ENCODE data around the gene MAB21L2.

Gene MAB21L2

DNA sequence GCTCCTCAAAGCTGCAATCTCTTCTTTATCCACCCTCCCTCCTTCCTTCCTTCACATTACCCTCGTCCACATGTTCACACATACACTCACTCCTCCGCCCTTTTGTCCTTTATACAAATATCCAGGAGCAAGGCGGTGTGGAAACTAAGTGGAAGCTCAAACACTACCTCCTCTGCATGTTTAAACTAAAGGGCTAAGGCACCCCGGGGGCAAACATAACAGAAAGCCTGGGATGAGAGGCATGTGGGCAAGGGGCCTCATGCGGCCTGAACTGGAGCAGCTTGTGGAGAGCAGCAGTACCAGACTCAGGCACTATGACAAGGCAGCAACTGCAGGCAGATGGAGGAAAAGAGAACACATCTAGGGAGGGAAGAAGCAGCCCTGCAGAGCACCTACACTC lies 9.5 kb downstream of the MAB21L2 start:
- Histone ChIP-seq H3K27me3 (ENCODE audit: insufficient read depth, poor library complexity, severe bottlenecking) (no peaks in the 10 kb centered on the region), H3K4me3 (replicated peaks; ENCODE audit: insufficient read depth, low read length) (no peak overlapping the region), H3K27ac (replicated peaks) (no peak overlapping the region)
- no peak for DNase-seq (ENCODE audit: low read depth in 1 of 2, low spot score in 1 of 2)
- TF ChIP-seq, protein P1, sequence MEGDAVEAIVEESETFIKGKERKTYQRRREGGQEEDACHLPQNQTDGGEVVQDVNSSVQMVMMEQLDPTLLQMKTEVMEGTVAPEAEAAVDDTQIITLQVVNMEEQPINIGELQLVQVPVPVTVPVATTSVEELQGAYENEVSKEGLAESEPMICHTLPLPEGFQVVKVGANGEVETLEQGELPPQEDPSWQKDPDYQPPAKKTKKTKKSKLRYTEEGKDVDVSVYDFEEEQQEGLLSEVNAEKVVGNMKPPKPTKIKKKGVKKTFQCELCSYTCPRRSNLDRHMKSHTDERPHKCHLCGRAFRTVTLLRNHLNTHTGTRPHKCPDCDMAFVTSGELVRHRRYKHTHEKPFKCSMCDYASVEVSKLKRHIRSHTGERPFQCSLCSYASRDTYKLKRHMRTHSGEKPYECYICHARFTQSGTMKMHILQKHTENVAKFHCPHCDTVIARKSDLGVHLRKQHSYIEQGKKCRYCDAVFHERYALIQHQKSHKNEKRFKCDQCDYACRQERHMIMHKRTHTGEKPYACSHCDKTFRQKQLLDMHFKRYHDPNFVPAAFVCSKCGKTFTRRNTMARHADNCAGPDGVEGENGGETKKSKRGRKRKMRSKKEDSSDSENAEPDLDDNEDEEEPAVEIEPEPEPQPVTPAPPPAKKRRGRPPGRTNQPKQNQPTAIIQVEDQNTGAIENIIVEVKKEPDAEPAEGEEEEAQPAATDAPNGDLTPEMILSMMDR (IDR thresholded peaks at IDR 0.05; ENCODE audit: insufficient read depth, low read length), result no peak
- TF ChIP-seq GABPA (IDR thresholded peaks at IDR 0.05; ENCODE audit: low read depth), result no peak
- no peak for TF ChIP-seq POLR2AphosphoS5 (IDR thresholded peaks at IDR 0.05; ENCODE audit: low read depth)
- no peak for TF ChIP-seq SPI1 (IDR thresholded peaks at IDR 0.05; ENCODE audit: borderline replicate concordance, low read depth)
- TF ChIP-seq, protein P2, sequence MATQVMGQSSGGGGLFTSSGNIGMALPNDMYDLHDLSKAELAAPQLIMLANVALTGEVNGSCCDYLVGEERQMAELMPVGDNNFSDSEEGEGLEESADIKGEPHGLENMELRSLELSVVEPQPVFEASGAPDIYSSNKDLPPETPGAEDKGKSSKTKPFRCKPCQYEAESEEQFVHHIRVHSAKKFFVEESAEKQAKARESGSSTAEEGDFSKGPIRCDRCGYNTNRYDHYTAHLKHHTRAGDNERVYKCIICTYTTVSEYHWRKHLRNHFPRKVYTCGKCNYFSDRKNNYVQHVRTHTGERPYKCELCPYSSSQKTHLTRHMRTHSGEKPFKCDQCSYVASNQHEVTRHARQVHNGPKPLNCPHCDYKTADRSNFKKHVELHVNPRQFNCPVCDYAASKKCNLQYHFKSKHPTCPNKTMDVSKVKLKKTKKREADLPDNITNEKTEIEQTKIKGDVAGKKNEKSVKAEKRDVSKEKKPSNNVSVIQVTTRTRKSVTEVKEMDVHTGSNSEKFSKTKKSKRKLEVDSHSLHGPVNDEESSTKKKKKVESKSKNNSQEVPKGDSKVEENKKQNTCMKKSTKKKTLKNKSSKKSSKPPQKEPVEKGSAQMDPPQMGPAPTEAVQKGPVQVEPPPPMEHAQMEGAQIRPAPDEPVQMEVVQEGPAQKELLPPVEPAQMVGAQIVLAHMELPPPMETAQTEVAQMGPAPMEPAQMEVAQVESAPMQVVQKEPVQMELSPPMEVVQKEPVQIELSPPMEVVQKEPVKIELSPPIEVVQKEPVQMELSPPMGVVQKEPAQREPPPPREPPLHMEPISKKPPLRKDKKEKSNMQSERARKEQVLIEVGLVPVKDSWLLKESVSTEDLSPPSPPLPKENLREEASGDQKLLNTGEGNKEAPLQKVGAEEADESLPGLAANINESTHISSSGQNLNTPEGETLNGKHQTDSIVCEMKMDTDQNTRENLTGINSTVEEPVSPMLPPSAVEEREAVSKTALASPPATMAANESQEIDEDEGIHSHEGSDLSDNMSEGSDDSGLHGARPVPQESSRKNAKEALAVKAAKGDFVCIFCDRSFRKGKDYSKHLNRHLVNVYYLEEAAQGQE (IDR thresholded peaks at IDR 0.05; ENCODE audit: insufficient replicate concordance, low read depth), result no peak

DNA sequence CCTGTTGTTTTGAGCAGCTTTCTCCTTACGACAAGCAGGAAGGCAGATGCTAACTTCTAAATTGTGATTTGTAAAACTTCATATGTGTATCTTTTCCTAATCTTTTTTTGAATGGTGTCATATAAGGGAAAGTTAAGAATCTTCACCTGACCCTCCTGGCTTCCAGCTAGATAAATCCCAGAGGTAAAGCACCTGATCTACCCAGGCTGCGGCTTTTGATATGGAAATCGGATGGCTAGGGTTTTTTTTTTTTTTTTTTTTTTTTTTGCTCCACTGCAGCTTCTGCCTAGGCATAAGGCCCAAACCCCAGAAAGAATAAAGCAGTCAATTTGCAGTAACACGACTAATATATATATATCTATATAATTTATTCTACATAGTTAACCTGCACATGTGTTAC lies 10.0 kb downstream of the MAB21L2 start:
- no peak overlapping the region for H3K27ac ChIP-seq (replicated peaks)
- H3K4me3 ChIP-seq (replicated peaks; ENCODE audit: insufficient read depth, low read length), result no peak overlapping the region
- no peak for DNase-seq (ENCODE audit: low read depth in 1 of 2, low spot score in 1 of 2)
- H3K27me3 ChIP-seq (ENCODE audit: insufficient read depth, poor library complexity, severe bottlenecking), result no peaks in the 10 kb centered on the region
- no peak for TF ChIP-seq GABPA (IDR thresholded peaks at IDR 0.05; ENCODE audit: low read depth)

DNA sequence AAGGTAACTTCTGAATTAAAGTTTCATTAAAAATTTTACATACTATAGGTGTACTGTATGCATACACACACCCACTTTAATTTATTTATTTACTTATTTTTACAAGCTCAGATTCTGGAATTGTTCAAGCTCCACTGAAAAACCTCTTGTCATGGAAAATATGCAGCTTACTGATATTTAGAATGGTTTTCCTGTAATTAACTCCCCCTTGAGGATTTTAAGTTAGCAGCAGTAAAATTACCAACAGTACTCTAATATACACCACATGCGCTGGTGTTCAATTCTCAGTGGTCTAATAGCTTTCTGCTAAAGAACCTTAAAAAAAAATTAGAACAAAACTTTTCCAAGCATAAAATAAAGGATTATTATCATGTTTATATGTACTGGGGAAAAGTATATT lies 12.0 kb downstream of the MAB21L2 start:
- TF ChIP-seq, protein P2 (IDR thresholded peaks at IDR 0.05; ENCODE audit: insufficient replicate concordance, low read depth), result no peak
- Histone ChIP-seq H3K27me3 (ENCODE audit: insufficient read depth, poor library complexity, severe bottlenecking) (no peaks in the 10 kb centered on the region), H3K4me3 (replicated peaks; ENCODE audit: insufficient read depth, low read length) (no peak overlapping the region), H3K27ac (replicated peaks) (no peak overlapping the region)
- DNase-seq (ENCODE audit: low read depth in 1 of 2, low spot score in 1 of 2), result no peak

DNA sequence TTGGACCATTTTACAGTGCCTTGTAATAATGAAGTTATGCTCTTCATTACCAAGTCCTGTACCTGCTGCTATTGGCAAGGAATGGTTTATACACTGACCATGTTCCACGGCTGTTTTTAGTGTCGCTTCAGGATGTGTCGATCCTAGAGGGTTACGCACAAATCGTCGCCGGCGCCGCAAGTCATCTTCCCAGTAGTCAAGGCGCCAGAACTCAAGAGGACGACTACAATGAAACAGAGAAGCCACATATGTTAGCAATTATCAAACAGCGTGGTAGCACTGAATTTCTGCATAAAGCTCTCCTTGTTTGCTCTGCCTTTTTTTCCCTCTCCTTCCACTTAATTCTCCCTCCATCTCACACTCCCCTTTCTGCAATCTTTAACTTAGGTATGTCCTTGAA lies 17.0 kb downstream of the MAB21L2 start:
- H3K27ac ChIP-seq (replicated peaks), result no peak overlapping the region
- H3K27me3 ChIP-seq (ENCODE audit: insufficient read depth, poor library complexity, severe bottlenecking), result no peaks in the 10 kb centered on the region
- no peak for DNase-seq (ENCODE audit: low read depth in 1 of 2, low spot score in 1 of 2)
- TF ChIP-seq POLR2AphosphoS5 (IDR thresholded peaks at IDR 0.05; ENCODE audit: low read depth) (no peak), SPI1 (IDR thresholded peaks at IDR 0.05; ENCODE audit: borderline replicate concordance, low read depth) (no peak), GABPA (IDR thresholded peaks at IDR 0.05; ENCODE audit: low read depth) (no peak)
- TF ChIP-seq, protein P1 (IDR thresholded peaks at IDR 0.05; ENCODE audit: insufficient read depth, low read length), result no peak
- TF ChIP-seq, protein P2 (IDR thresholded peaks at IDR 0.05; ENCODE audit: insufficient replicate concordance, low read depth), result no peak
- H3K4me3 ChIP-seq (replicated peaks; ENCODE audit: insufficient read depth, low read length), result no peak overlapping the region
